Hepatocyte (in vitro differentiated cells): ENCODE data around the gene SRD5A1.

ENCODE experiments used
- CTCF ChIP-seq: fragments of 200-600 bp; sonication (generic); IDR thresholded peaks from 2 replicates; pipeline ENCODE4 v1.5.1; 2016; ENCODE audit warnings: antibody characterized with exemption, mild to moderate bottlenecking; ENCODE audit not compliant: poor library complexity
- EZH2 ChIP-seq: fragments of 200-600 bp; sonication (generic); IDR thresholded peaks from 2 replicates; pipeline ENCODE4 v1.6.1; 2016; ENCODE audit warnings: antibody characterized with exemption, mild to moderate bottlenecking, borderline replicate concordance

GRCh38 chr5:6701491-6701890, 68.3 kb downstream of the SRD5A1 start:
- TF ChIP-seq CTCF (no peak), EZH2 (no peak)
